Measurements from ENCODE around the gene RARRES1. TPM values are rescaled to one million over a fixed set of nuclear protein-coding genes. Genes with fewer than 3 reads are reported as not detected.

The RARRES1 gene
- total RNA-seq, 1 donor from 2014 or later, result 742 TPM

DNA sequence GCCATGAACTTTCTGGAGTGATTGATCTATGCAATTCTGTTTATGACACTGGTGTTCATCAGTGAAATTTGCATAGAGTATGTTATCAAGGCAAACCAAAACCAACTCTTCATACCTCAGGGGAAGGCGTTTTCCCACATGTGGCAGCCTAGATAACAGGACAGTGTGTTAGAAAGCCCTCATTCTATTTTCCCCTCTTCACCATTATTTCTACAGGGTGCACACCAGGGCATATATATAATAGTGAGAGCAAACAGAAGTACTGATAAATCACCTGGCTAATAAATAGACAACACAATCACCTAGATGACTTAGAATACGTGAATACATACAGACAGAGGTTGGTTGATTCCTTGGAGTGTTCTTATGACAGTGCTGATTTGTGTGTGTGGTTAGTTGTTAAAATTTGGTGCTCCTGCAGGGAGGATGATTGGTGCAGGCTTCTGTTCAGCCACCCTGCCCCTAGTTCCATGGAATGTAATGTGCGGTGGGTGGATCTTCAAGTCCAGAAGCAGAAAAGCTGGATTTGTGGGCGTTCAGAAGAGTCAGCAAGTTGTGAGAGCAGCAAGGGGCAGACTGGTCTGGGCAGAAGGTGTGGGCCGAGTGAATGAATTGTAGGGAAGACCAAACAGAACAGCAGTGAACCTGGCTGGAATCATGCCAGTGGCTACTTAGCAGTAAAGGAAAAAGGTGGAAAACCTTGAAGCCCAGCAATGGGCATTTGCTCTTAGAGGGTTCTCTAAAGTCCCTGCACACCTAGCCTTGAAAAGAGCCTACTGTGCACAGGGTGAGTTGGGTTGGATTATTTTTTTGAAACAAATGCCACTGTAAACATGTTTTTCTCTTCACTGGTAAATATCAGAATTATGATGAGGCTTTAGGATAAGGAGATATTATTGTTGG is 11.7 kb upstream of the RARRES1 start:
- no peaks in the 10 kb centered on the region for H3K9me3 ChIP-seq
- no peaks in the 10 kb centered on the region for H3K36me3 ChIP-seq
- H3K27me3 ChIP-seq, result no peaks in the 10 kb centered on the region
- intact Hi-C loops (cut with DNase I), result no loop called here
- H3K27ac ChIP-seq, result no peak overlapping the region
- no peak overlapping the region for H3K4me3 ChIP-seq
- peak in 1 of 2 donors; percentile 70 for DNase-seq (ENCODE audit: extremely low spot score in 2 of 2)
- no peaks in the 10 kb centered on the region for H3K4me1 ChIP-seq
- TF ChIP-seq, protein P1, sequence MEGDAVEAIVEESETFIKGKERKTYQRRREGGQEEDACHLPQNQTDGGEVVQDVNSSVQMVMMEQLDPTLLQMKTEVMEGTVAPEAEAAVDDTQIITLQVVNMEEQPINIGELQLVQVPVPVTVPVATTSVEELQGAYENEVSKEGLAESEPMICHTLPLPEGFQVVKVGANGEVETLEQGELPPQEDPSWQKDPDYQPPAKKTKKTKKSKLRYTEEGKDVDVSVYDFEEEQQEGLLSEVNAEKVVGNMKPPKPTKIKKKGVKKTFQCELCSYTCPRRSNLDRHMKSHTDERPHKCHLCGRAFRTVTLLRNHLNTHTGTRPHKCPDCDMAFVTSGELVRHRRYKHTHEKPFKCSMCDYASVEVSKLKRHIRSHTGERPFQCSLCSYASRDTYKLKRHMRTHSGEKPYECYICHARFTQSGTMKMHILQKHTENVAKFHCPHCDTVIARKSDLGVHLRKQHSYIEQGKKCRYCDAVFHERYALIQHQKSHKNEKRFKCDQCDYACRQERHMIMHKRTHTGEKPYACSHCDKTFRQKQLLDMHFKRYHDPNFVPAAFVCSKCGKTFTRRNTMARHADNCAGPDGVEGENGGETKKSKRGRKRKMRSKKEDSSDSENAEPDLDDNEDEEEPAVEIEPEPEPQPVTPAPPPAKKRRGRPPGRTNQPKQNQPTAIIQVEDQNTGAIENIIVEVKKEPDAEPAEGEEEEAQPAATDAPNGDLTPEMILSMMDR (IDR thresholded peaks at IDR 0.05), result no peak
- TF ChIP-seq POLR2A (IDR thresholded peaks at IDR 0.05) (no peak), POLR2AphosphoS5 (IDR thresholded peaks at IDR 0.05; ENCODE audit: insufficient read depth in 1 of 2, low read depth in 1 of 2) (no peak)

DNA sequence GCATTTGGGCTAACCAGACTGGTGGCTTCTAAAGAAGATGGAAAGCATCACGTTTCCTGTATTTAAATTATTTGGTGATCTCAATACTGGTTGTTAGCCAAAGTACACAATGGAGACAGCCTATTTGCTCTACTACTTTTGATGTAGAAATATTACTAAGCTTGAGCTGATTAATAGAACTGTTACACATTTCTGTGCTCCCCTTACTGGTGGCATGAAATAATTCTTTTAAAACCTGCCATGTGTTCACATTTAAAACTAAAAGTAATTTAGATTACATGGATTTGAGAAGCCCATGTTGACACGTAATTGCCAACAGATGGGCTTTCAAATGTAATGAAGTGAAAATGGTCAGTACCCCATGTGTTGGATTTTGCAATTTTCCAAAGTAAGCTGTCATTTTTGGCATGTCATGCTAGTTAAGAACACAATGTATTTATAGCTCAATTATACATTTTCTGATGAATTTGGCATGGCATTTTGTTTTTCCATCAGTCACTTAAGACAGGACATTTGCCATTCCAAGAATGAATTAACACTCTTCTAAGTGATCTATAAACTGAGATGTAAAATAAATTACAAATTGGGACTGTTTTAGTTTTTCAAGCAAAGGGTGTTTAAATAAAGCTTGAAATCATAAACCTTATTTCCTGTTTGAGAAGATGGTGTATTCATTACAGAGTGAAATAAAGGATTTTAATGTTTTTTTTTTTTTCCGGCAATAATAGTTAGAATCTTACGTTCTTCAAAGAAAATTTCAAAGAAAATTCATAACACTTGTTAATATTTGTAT is 10.8 kb upstream of the RARRES1 start:
- intact Hi-C loops (cut with DNase I), result no loop called here
- Histone ChIP-seq H3K27ac (peak overlapping the region; percentile 23), H3K4me3 (no peak overlapping the region), H3K27me3 (no peaks in the 10 kb centered on the region), H3K36me3 (no peaks in the 10 kb centered on the region), H3K9me3 (no peaks in the 10 kb centered on the region), H3K4me1 (no peaks in the 10 kb centered on the region)
- no peak for DNase-seq (ENCODE audit: extremely low spot score in 2 of 2)
- no peak for TF ChIP-seq POLR2AphosphoS5 (IDR thresholded peaks at IDR 0.05; ENCODE audit: insufficient read depth in 1 of 2, low read depth in 1 of 2)
- TF ChIP-seq, protein P1 (IDR thresholded peaks at IDR 0.05), result no peak
- TF ChIP-seq POLR2A (IDR thresholded peaks at IDR 0.05), result no peak

DNA sequence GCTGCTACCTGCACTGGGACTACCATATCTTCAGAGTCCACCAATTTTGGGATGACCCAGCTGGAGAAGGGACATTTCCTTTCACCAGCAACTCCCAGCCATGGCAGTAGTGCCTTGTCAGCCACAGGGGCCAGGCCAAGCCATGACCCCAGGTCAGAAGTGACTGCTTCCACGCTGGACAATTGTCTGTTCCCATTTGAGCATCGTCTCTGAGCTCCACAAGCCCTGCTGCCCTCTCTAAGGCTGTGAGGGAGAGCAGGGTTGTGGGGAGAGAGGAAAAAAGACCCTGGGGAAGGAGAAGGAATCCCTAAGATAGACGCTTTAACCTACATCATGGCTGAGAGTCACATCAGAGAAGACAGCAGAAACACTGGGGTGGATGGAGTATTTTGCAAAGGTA is 7.4 kb upstream of the RARRES1 start:
- DNase-seq (ENCODE audit: extremely low spot score in 2 of 2), result peak in 1 of 2 donors; percentile 77
- no peaks in the 10 kb centered on the region for H3K4me1 ChIP-seq
- H3K4me3 ChIP-seq, result no peak overlapping the region
- no peak overlapping the region for H3K27ac ChIP-seq
- peaks cover 6% of the 10 kb centered on the region for H3K9me3 ChIP-seq
- TF ChIP-seq POLR2A (IDR thresholded peaks at IDR 0.05) (no peak), POLR2AphosphoS5 (IDR thresholded peaks at IDR 0.05; ENCODE audit: insufficient read depth in 1 of 2, low read depth in 1 of 2) (no peak)
- TF ChIP-seq, protein P1 (IDR thresholded peaks at IDR 0.05), result no peak
- no peaks in the 10 kb centered on the region for H3K27me3 ChIP-seq
- no peaks in the 10 kb centered on the region for H3K36me3 ChIP-seq
- intact Hi-C loops (cut with DNase I), result loop anchor here (10.0 kb wide), 1 partner anchor 65 kb away; the partner anchor contains the start of gene LXN

DNA sequence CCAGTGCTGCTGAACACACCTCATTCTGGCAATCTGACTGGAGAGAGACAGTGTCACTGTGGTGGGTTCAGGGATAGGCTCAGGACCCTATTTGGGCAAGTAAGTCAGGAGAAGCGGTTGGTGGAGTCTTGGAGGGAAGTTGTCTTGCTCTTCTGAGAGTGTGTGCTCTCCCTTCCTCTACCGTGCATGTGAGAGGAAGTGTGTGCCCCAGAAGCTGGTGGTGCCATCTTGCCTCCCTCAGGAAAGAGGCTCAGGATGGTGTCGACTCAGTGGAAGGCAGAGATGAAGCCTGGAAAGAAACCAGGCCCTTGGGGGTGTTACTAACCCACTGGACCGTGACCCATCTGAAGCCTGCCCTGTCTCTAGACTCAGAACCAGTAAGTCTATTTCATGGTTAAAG is 6.8 kb upstream of the RARRES1 start:
- peak in 1 of 2 donors; percentile 60 for DNase-seq (ENCODE audit: extremely low spot score in 2 of 2)

More for the DNA sequence above, 6.8 kb upstream of the RARRES1 start:
- H3K9me3 ChIP-seq, result peaks cover 6% of the 10 kb centered on the region
- no peak for TF ChIP-seq POLR2A (IDR thresholded peaks at IDR 0.05)
- TF ChIP-seq POLR2AphosphoS5 (IDR thresholded peaks at IDR 0.05; ENCODE audit: insufficient read depth in 1 of 2, low read depth in 1 of 2), result no peak
- TF ChIP-seq, protein P1 (IDR thresholded peaks at IDR 0.05), result no peak
- H3K4me1 ChIP-seq, result no peaks in the 10 kb centered on the region
- no peak overlapping the region for H3K4me3 ChIP-seq
- intact Hi-C loops (cut with DNase I), result loop anchor here (10.0 kb wide), 1 partner anchor 64 kb away; the partner anchor contains the start of gene LXN
- H3K36me3 ChIP-seq, result no peaks in the 10 kb centered on the region
- H3K27ac ChIP-seq, result no peak overlapping the region
- H3K27me3 ChIP-seq, result no peaks in the 10 kb centered on the region
